Choroid plexus epithelial cell (primary cell): ENCODE measurements around the gene SYAP1.
A peak's percentile ranks its signal among the peaks of the same experiment; 100 is the strongest.

Experiments
- DNase-seq: peaks from one replicate; pipeline ENCODE4 v3.0.0-alpha.2; 2010; ENCODE audit warnings: low read depth
- H3K4me3 ChIP-seq: 2 replicates; pipeline ENCODE4 v1.5.1; 2011; ENCODE audit warnings: low read depth, mild to moderate bottlenecking, control low read depth, low read length, moderate library complexity
- TF ChIP-seq, protein P1 (sequence below): conservative IDR thresholded peaks from 2 replicates; pipeline ENCODE4 v1.5.1; 2011; ENCODE audit warnings: low read depth, mild to moderate bottlenecking, control low read depth, inconsistent platforms, low read length, moderate library complexity

SYAP1 gene

DNA sequence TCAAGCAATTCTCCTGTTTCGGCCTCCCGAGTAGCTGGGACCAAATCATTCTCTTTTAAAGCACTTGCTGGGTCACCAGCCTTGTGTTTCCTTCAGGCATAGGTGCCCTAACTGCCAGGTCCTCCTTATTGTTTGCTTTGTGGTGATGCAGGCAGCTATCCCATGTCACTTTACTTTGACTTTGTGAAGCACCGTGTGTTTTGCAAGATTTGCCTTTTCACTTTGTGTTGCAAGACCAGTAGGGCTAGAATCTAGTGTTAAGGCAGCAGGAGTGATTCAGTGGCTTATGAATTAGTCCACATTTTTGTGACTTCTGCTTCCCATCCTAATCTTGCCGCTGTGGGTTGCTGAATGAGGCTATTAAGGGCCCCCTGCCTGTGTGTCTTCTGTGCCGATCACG, 20.2 kb downstream of the SYAP1 start:
- DNase-seq = peak; percentile 54
- TF ChIP-seq, protein P1, sequence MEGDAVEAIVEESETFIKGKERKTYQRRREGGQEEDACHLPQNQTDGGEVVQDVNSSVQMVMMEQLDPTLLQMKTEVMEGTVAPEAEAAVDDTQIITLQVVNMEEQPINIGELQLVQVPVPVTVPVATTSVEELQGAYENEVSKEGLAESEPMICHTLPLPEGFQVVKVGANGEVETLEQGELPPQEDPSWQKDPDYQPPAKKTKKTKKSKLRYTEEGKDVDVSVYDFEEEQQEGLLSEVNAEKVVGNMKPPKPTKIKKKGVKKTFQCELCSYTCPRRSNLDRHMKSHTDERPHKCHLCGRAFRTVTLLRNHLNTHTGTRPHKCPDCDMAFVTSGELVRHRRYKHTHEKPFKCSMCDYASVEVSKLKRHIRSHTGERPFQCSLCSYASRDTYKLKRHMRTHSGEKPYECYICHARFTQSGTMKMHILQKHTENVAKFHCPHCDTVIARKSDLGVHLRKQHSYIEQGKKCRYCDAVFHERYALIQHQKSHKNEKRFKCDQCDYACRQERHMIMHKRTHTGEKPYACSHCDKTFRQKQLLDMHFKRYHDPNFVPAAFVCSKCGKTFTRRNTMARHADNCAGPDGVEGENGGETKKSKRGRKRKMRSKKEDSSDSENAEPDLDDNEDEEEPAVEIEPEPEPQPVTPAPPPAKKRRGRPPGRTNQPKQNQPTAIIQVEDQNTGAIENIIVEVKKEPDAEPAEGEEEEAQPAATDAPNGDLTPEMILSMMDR = no peak

DNA sequence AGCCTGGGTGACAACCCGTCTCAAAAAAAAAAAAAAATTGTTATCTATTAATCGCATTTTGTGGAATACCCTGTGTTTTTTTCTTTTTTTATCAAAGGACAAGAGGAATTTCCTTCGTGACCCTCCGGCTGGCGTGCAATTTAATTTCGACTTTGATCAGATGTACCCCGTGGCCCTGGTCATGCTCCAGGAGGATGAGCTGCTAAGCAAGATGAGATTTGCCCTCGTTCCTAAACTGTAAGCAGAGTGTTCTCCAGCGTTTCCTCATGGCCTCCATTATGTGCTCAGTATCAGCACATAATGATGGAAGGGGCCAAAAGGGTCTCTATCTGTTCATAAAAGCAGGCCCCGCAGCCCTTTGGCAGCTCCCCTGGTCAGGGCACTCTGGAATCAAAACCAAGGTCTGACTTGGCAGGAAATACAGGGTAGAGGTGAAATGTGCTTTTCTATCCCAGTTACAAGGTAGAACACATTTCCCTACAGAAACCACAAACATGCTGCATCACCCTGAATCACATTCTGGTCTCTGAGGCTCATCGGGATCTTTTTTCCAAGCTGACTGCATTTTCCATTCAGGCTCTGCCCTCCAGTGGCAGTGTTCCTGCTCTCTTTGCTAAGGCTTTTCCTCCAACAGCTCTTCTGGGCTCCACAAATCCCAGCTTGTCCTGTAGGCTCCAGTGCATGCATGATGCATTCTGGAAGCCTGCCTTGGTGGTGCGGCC, 24.4 kb downstream of the SYAP1 start:
- peak; percentile 74 for DNase-seq
- no peak overlapping the region for H3K4me3 ChIP-seq
- TF ChIP-seq, protein P1 = peak; percentile 41

More for the DNA sequence above, 20.2 kb downstream of the SYAP1 start:
- no peak overlapping the region for H3K4me3 ChIP-seq

DNA sequence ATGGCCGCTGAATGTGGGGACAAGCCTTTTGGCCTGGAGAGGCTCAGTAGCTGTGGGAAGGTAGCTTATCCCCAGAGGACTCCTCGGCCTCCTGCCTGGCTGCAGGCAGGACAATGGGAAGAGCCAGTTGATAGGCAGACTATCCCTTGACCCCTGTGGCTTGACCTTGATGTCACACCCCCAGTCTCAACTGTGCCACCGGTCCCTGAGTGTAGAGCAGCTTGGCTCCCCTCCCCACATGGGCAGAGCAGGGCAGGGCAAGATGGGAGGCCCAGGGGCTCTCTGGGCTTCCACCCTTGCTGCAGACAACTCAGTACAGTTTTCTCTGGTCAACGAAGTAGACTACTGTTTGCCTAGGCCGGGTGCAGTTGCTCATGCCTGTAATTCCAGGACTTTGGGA, 25.7 kb downstream of the SYAP1 start:
- no peak for DNase-seq
- TF ChIP-seq, protein P1 = no peak
- H3K4me3 ChIP-seq = no peak overlapping the region

DNA sequence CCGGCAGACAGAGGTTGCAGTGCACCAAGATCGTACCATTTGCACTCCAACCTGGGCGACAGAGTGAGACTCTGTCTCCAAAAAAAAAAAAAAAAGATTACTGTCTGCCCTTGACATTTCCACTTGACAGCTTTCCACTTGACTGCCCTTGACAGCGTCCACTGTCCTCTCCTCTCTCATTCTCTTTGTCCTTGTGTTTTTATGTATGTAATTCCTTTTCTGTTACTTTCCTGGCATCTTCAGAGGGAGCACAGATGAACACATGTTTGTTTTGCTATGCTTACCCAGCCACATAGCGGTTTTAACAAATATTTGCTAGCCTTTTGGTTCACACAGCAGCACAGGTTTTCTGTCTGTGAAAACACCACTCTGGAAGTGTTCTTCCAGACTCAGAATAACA, 26.2 kb downstream of the SYAP1 start:
- H3K4me3 ChIP-seq = no peak overlapping the region
- TF ChIP-seq, protein P1 = no peak
- no peak for DNase-seq

DNA sequence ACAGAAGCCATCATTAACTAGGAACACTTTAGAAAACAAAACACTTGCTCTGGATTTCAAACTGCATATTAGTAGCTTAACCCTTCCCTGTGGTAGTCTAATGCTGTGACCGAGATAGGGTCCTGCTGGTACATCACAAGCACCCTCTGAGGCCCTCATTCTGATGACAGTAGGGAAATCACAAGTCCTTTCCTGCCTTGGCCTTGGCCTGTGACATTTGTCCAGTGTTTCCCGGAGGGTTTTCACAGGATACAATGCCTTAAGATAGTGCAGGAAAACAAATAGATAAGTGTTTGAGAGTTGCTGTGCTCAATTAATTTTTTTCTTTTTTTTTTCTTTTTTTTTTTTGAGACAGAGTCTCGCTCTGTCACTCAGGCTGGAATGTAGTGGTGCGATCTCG, 29.0 kb downstream of the SYAP1 start:
- DNase-seq = no peak
- no peak overlapping the region for H3K4me3 ChIP-seq
- TF ChIP-seq, protein P1 = no peak

DNA sequence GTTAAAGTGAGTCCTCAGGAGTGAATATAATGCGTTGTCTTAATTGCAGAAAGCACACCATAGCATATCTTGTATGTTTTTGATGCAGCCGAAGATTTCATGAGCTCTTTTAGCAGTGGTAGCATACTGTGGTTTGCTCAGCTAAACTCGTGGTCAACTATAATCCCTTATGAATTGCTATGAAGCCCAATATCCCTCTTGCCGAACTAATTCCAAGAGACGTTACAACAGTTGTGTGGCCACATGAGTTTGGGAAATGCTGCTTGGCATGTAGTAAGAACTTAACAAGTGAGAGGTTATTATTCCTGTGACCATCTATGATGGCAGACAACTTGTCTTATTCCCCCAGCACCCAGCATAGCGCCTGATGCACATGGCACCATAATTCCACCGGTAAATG, 30.7 kb downstream of the SYAP1 start:
- TF ChIP-seq, protein P1 = no peak
- H3K4me3 ChIP-seq = no peak overlapping the region
- no peak for DNase-seq

DNA sequence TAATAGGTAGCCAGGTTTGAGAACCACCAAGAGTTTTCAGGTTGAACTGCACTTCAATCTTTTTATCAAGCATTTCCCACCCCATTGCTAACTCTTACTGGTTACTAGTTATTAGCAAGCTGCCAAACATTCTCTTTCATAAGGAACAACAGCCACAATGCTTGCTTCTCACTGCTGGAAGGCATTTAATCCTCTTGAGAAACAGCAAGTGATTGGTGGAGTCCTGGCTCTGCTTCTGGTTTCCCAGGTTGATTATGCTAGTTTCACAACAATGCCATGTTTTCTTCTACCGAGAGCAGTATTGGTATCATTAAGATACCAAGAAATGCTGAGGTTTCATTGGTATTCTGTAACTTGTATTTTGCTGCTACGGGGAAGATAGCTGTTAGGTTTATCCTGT, 34.6 kb downstream of the SYAP1 start:
- H3K4me3 ChIP-seq = no peak overlapping the region
- DNase-seq = peak; percentile 9
- TF ChIP-seq, protein P1 = no peak
